Mesothelial cell of epicardium (in vitro differentiated cells): Measurements from ENCODE around the gene AOPEP. TPM values are rescaled to one million over a fixed set of nuclear protein-coding genes. Genes with fewer than 3 reads are reported as not detected.
A peak's percentile ranks its signal among the peaks of the same experiment; 100 is the strongest.

Experiments
- DNase-seq, 2 experiments: peaks; one replicate each; pipeline ENCODE4 v3.0.0; 2021; ENCODE audit warnings: low spot score in 2 of 2; ENCODE audit not compliant: unreplicated experiment in 2 of 2
- H3K27ac Mint-ChIP-seq: 2 replicates; pipeline ENCODE4 v1.8.0; 2021; ENCODE audit warnings: mixed read lengths
- H3K27me3 Mint-ChIP-seq: 2 replicates; pipeline ENCODE4 v1.8.0; 2021; ENCODE audit warnings: low read depth, mixed read lengths
- H3K36me3 Mint-ChIP-seq: 2 replicates; pipeline ENCODE4 v1.8.0; 2021; ENCODE audit warnings: mixed read lengths
- H3K4me1 Mint-ChIP-seq: 2 replicates; pipeline ENCODE4 v1.8.0; 2021; ENCODE audit warnings: mixed read lengths
- H3K4me3 Mint-ChIP-seq: 2 replicates; pipeline ENCODE4 v1.8.0; 2021; ENCODE audit warnings: mild to moderate bottlenecking, moderate library complexity, mixed read lengths
- H3K9me3 Mint-ChIP-seq: 2 replicates; pipeline ENCODE4 v1.8.0; 2021; ENCODE audit warnings: mixed read lengths
- CTCF ChIP-seq: fragments of 200-600 bp; sonication (generic); IDR thresholded peaks from one replicate; pipeline ENCODE4 v1.5.0; 2021; ENCODE audit warnings: antibody characterized with exemption; ENCODE audit not compliant: unreplicated experiment
- total RNA-seq: library from RNA; stranded (reverse); gene quantifications from 3 replicates; pipeline ENCODE4 v1.2.1, GENCODE V29; 2021

AOPEP gene
- total RNA-seq, 1 donor from 2014 or later, result 63.0 TPM

GRCh38 chr9:95060234-95060633 lies 333.7 kb downstream of the AOPEP start:
- H3K4me3 Mint-ChIP-seq, result no peak overlapping the region
- no peak for TF ChIP-seq CTCF
- peaks cover 59% of the 10 kb centered on the region for H3K4me1 Mint-ChIP-seq
- H3K36me3 Mint-ChIP-seq, result peaks cover 12% of the 10 kb centered on the region
- H3K27ac Mint-ChIP-seq, result peak overlapping the region; percentile 32
- DNase-seq, result no peak
- H3K27me3 Mint-ChIP-seq, result no peaks in the 10 kb centered on the region
- no peaks in the 10 kb centered on the region for H3K9me3 Mint-ChIP-seq

GRCh38 chr9:95060916-95061315 lies 334.4 kb downstream of the AOPEP start:
- TF ChIP-seq CTCF, result no peak
- Mint-ChIP-seq H3K4me3 (no peak overlapping the region), H3K27ac (peak overlapping the region; percentile 44), H3K36me3 (peaks cover 12% of the 10 kb centered on the region), H3K4me1 (peaks cover 52% of the 10 kb centered on the region), H3K27me3 (no peaks in the 10 kb centered on the region), H3K9me3 (no peaks in the 10 kb centered on the region)
- DNase-seq, result no peak

GRCh38 chr9:95061916-95062595 lies 335.6 kb downstream of the AOPEP start:
- Mint-ChIP-seq H3K27me3 (no peaks in the 10 kb centered on the region), H3K36me3 (peaks cover 14% of the 10 kb centered on the region), H3K27ac (no peak overlapping the region), H3K9me3 (no peaks in the 10 kb centered on the region), H3K4me3 (no peak overlapping the region), H3K4me1 (peaks cover 40% of the 10 kb centered on the region)
- TF ChIP-seq CTCF, result no peak
- no peak for DNase-seq

GRCh38 chr9:95062596-95063065 lies 336.1 kb downstream of the AOPEP start:
- TF ChIP-seq CTCF, result no peak
- no peak for DNase-seq
- H3K9me3 Mint-ChIP-seq, result no peaks in the 10 kb centered on the region
- no peak overlapping the region for H3K27ac Mint-ChIP-seq
- H3K4me1 Mint-ChIP-seq, result peaks cover 35% of the 10 kb centered on the region
- peaks cover 15% of the 10 kb centered on the region for H3K36me3 Mint-ChIP-seq
- H3K4me3 Mint-ChIP-seq, result no peak overlapping the region
- H3K27me3 Mint-ChIP-seq, result no peaks in the 10 kb centered on the region

GRCh38 chr9:95063300-95063699 lies 336.8 kb downstream of the AOPEP start:
- Mint-ChIP-seq H3K4me3 (no peak overlapping the region), H3K9me3 (no peaks in the 10 kb centered on the region)

More at GRCh38 chr9:95063300-95063699, 336.8 kb downstream of the AOPEP start:
- Mint-ChIP-seq H3K36me3 (peaks cover 18% of the 10 kb centered on the region), H3K4me1 (peaks cover 28% of the 10 kb centered on the region), H3K27me3 (no peaks in the 10 kb centered on the region), H3K27ac (no peak overlapping the region)
- DNase-seq, result no peak
- no peak for TF ChIP-seq CTCF
